Panc1 (cell line): ENCODE results near the gene MEX3A. TPM values are rescaled to one million over a fixed set of nuclear protein-coding genes. Genes with fewer than 3 reads are reported as not detected.

Source experiments
- ATAC-seq: fragments of 200-7000 bp; cut with Tn5 transposase; 2 replicates; pipeline ENCODE4 v1.9.1; 2020; ENCODE audit warnings: mild to moderate bottlenecking, moderate library complexity
- BruUV-seq: library from RNA; stranded (reverse); fragments of 400-500 nt; replicated peaks from 2 replicates; lab custom pipeline; 2021; lab: Mats Ljungman, UMichigan
- CTCF ChIA-PET: fragments of 300-600 bp; sonication (Branson Sonifier 250); formaldehyde crosslinking; loops from one replicate; lab custom pipeline; 2022; ENCODE audit warnings: antibody characterized with exemption; lab: Charles Lee
- POLR2A ChIA-PET: fragments of 300-600 bp; sonication (Branson Sonifier 250); formaldehyde crosslinking; loops from one replicate; lab custom pipeline; 2022; ENCODE audit warnings: antibody characterized with exemption; lab: Charles Lee
- DNase-seq: peaks from one replicate; pipeline ENCODE4 v3.0.0-alpha.2; 2010; ENCODE audit warnings: low read depth, low spot score
- H3K27ac ChIP-seq: 2 replicates; pipeline ENCODE4 v1.5.1; 2011; ENCODE audit warnings: mild to moderate bottlenecking, low read length, inconsistent platforms
- H3K27me3 ChIP-seq: fragments of 200-500 bp; sonication (Bioruptor generic); 2 replicates; pipeline ENCODE4 v1.6.0; 2014; ENCODE audit warnings: low read length, inconsistent platforms; ENCODE audit not compliant: control insufficient read depth, insufficient read depth
- H3K36me3 ChIP-seq: fragments of 200-500 bp; sonication (Bioruptor generic); 2 replicates; pipeline ENCODE4 v1.5.1; 2014; ENCODE audit warnings: inconsistent platforms, mild to moderate bottlenecking, low read length, moderate library complexity; ENCODE audit not compliant: control insufficient read depth, insufficient read depth
- H3K4me1 ChIP-seq: 2 replicates; pipeline ENCODE4 v1.5.1; 2011; ENCODE audit warnings: inconsistent platforms, mild to moderate bottlenecking, low read length, moderate library complexity; ENCODE audit not compliant: control insufficient read depth, insufficient read depth
- H3K4me3 ChIP-seq, 2 experiments: 2 replicates each; pipeline ENCODE4 v1.5.1; 2011 to 2012; ENCODE audit warnings: low read depth in 2 of 2, low read length in 2 of 2, mild to moderate bottlenecking in 2 of 2, inconsistent platforms in 1 of 2, moderate library complexity in 1 of 2
- H3K9me3 ChIP-seq: fragments of 200-500 bp; sonication (Bioruptor generic); 2 replicates; pipeline ENCODE4 v1.5.1; 2014; ENCODE audit warnings: low read depth, mild to moderate bottlenecking, inconsistent platforms, low read length, moderate library complexity; ENCODE audit not compliant: control insufficient read depth, insufficient read depth
- POLR2AphosphoS5 ChIP-seq: IDR thresholded peaks from 2 replicates; pipeline ENCODE4 v1.6.1; 2012; ENCODE audit warnings: mild to moderate bottlenecking, low read depth, low read length, moderate library complexity
- SIN3A ChIP-seq: IDR thresholded peaks from 2 replicates; pipeline ENCODE4 v1.6.1; 2012; ENCODE audit warnings: low read depth, mild to moderate bottlenecking, low read length, moderate library complexity, borderline replicate concordance; ENCODE audit not compliant: insufficient read depth
- TCF7L2 ChIP-seq: IDR thresholded peaks from 2 replicates; pipeline ENCODE4 v1.6.1; 2011; ENCODE audit warnings: mild to moderate bottlenecking, low read depth, low read length, inconsistent platforms
- in situ Hi-C: cut with HindIII; loops from 2 replicates; pipeline ENCODE4 v1.10.0; 2016; ENCODE audit warnings: low sequenced_read_pairs, low pct_unique_long_range_greater_than_20kb
- intact Hi-C: fragments of 100-400 bp; cut with micrococcal nuclease; formaldehyde crosslinking; loops from one replicate; pipeline ENCODE4 v1.10.0; 2022; ENCODE audit not compliant: unreplicated experiment
- total RNA-seq: library from RNA; stranded (reverse); gene quantifications from one replicate; pipeline ENCODE4 v1.2.1, GENCODE V29; 2021; ENCODE audit not compliant: unreplicated experiment
- TF ChIP-seq, protein P1 (sequence below), 2 experiments: IDR thresholded peaks; 2 replicates each; pipeline ENCODE4 v1.6.1; 2011 to 2012; ENCODE audit warnings: low read depth in 2 of 2, control low read depth in 1 of 2, low read length in 1 of 2, mild to moderate bottlenecking in 1 of 2, moderate library complexity in 1 of 2; ENCODE audit not compliant: insufficient read depth in 1 of 2
- TF ChIP-seq, protein P2 (sequence below): fragments of 450-650 bp; IDR thresholded peaks from 2 replicates; pipeline ENCODE4 v1.5.1; 2017; ENCODE audit warnings: mild to moderate bottlenecking

MEX3A gene
- total RNA-seq, 1 experiment from 2014 or later, result 15.8 TPM

DNA sequence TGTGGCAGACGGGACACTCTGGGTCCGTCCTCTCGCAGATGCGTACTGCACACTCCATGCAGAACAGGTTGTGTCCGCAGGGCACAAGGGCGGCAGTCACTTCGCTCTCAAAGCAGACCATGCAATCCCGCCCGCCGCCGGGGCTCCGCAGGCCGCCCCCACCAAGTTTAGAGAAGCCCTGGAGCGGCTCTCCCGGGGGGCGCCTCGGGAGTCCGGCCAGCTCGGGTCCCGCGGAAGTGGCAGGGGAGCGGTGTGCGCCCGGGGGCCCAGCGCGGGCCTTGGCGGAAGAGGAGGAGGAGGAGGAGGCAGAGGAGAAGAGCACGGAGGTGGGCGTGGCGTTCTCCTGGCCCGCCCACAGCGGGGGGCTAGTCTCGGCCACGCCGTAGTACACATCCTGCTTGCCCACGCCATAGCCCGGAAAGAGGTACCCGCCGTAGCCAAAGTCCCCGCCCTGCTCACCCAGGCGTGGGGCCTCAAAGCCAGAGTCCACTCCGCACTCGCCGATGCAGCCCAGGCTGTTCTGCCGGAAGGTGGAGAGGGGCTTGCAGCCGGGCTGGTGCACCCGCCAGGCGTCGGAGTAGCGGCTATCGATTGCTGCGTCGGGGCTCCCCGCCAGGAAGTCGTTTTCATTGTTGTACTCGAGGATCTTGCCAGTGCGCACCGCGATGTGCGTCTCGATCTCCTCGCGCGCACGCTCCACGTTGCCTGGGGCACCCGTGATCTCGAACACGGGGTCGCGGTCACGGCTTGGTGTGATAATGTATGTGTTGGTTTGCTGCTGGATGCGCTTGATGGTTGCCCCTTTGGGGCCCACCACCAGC is 5.4 kb downstream of the MEX3A start:
- Histone ChIP-seq H3K4me1 (peaks cover 14% of the 10 kb centered on the region), H3K27ac (no peak overlapping the region), H3K4me3 (no peak overlapping the region), H3K9me3 (no peaks in the 10 kb centered on the region), H3K27me3 (no peaks in the 10 kb centered on the region), H3K36me3 (no peaks in the 10 kb centered on the region)
- intact Hi-C loops, result no loop called here
- ATAC-seq (no peak), DNase-seq (no peak)
- in situ Hi-C loops, result no loop called here
- no TSS peak for BruUV-seq
- TF ChIP-seq, protein P1, sequence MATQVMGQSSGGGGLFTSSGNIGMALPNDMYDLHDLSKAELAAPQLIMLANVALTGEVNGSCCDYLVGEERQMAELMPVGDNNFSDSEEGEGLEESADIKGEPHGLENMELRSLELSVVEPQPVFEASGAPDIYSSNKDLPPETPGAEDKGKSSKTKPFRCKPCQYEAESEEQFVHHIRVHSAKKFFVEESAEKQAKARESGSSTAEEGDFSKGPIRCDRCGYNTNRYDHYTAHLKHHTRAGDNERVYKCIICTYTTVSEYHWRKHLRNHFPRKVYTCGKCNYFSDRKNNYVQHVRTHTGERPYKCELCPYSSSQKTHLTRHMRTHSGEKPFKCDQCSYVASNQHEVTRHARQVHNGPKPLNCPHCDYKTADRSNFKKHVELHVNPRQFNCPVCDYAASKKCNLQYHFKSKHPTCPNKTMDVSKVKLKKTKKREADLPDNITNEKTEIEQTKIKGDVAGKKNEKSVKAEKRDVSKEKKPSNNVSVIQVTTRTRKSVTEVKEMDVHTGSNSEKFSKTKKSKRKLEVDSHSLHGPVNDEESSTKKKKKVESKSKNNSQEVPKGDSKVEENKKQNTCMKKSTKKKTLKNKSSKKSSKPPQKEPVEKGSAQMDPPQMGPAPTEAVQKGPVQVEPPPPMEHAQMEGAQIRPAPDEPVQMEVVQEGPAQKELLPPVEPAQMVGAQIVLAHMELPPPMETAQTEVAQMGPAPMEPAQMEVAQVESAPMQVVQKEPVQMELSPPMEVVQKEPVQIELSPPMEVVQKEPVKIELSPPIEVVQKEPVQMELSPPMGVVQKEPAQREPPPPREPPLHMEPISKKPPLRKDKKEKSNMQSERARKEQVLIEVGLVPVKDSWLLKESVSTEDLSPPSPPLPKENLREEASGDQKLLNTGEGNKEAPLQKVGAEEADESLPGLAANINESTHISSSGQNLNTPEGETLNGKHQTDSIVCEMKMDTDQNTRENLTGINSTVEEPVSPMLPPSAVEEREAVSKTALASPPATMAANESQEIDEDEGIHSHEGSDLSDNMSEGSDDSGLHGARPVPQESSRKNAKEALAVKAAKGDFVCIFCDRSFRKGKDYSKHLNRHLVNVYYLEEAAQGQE (IDR thresholded peaks at IDR 0.05; ENCODE audit: insufficient read depth in 1 of 2, low read depth in 2 of 2, low read length in 1 of 2), result no peak
- TF ChIP-seq POLR2AphosphoS5 (no peak), SIN3A (no peak), TCF7L2 (no peak)
- TF ChIP-seq, protein P2, sequence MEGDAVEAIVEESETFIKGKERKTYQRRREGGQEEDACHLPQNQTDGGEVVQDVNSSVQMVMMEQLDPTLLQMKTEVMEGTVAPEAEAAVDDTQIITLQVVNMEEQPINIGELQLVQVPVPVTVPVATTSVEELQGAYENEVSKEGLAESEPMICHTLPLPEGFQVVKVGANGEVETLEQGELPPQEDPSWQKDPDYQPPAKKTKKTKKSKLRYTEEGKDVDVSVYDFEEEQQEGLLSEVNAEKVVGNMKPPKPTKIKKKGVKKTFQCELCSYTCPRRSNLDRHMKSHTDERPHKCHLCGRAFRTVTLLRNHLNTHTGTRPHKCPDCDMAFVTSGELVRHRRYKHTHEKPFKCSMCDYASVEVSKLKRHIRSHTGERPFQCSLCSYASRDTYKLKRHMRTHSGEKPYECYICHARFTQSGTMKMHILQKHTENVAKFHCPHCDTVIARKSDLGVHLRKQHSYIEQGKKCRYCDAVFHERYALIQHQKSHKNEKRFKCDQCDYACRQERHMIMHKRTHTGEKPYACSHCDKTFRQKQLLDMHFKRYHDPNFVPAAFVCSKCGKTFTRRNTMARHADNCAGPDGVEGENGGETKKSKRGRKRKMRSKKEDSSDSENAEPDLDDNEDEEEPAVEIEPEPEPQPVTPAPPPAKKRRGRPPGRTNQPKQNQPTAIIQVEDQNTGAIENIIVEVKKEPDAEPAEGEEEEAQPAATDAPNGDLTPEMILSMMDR, result no peak
- CTCF ChIA-PET, result no interaction called here
- POLR2A ChIA-PET, result no interaction called here

DNA sequence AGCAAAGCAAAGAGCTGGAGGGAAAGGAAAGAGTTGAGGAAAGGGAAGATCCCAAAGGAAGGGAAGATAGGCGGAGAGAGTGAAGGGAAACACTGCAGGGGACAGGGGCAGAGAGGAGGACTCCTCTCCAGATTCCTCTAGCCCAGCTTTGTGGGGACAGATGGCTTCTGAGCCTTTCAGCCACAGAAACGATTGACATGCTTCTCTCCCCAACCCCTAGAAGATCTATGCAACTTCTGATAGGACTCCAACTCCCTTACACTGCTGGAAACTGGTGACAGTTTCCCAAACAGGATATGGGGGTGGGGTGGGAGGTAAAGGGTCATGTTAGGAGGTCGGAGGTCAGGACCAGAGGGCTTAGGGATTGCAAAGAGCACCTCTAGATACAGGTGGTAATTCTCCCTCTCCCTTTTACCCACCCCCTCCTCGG is 6.5 kb downstream of the MEX3A start:
- no peak for TF ChIP-seq SIN3A
- TF ChIP-seq, protein P2, result no peak
- no peak for TF ChIP-seq POLR2AphosphoS5
- TF ChIP-seq TCF7L2, result no peak
- TF ChIP-seq, protein P1 (IDR thresholded peaks at IDR 0.05; ENCODE audit: insufficient read depth in 1 of 2, low read depth in 2 of 2, low read length in 1 of 2), result no peak
- no peak overlapping the region for H3K27ac ChIP-seq
- intact Hi-C loops (no loop called here), in situ Hi-C loops (no loop called here)
- BruUV-seq, result no TSS peak
- no peaks in the 10 kb centered on the region for H3K36me3 ChIP-seq
- CTCF ChIA-PET, result no interaction called here
- POLR2A ChIA-PET, result interaction anchor here (0.7 kb wide), 1 partner anchor 53 kb away, joined by 3 read pairs; no protein-coding TSS in a partner anchor
- H3K27me3 ChIP-seq, result no peaks in the 10 kb centered on the region
- H3K9me3 ChIP-seq, result no peaks in the 10 kb centered on the region
- DNase-seq, result no peak
- peaks cover 11% of the 10 kb centered on the region for H3K4me1 ChIP-seq
- H3K4me3 ChIP-seq, result no peak overlapping the region
- ATAC-seq, result no peak
